Epithelial cell of prostate (primary cell): ENCODE measurements around the gene LSM4.
"Not testable (repeated sequence)": the region's sequence is repeated elsewhere in the genome, so short reads cannot be mapped to it uniquely, and the experiment has no call there.

Experiments
- DNase-seq: peaks from one replicate; pipeline ENCODE4 v3.0.0-alpha.2; 2011; ENCODE audit warnings: low read depth, low spot score
- H3K27ac ChIP-seq: fragments of 450-650 bp; 2 replicates; pipeline ENCODE4 v1.5.1; 2017; ENCODE audit warnings: mild to moderate bottlenecking

The LSM4 gene

GRCh38 chr19:18342090-18342632, 19.3 kb upstream of the LSM4 start:
- DNase-seq: no peak
- no peak overlapping the region for H3K27ac ChIP-seq

GRCh38 chr19:18340990-18341868, 18.4 kb upstream of the LSM4 start:
- H3K27ac ChIP-seq: peak overlapping the region; percentile 17
- no peak for DNase-seq

GRCh38 chr19:18340190-18340989, 17.5 kb upstream of the LSM4 start, which contains the start of gene PGPEP1:
Gene PGPEP1, plus strand, starts transcription at chr19:18340598. Its CDS starts 84 bp downstream, at chr19:18340682.
- peak within 1 kb of the TSS; percentile 17 for H3K27ac ChIP-seq
- no peak for DNase-seq

GRCh38 chr19:18339723-18340122, 16.8 kb upstream of the LSM4 start:
- no peak overlapping the region for H3K27ac ChIP-seq
- DNase-seq: no peak

GRCh38 chr19:18338541-18338940, 15.7 kb upstream of the LSM4 start:
- no peak overlapping the region for H3K27ac ChIP-seq
- DNase-seq: no peak

GRCh38 chr19:18336121-18336520, 13.2 kb upstream of the LSM4 start:
- DNase-seq: no peak
- no peak overlapping the region for H3K27ac ChIP-seq

- DNase-seq: no peak
- H3K27ac ChIP-seq: no peak overlapping the region
These were observed 10.8 kb upstream of the LSM4 start for GRCh38 chr19:18333680-18334079.

GRCh38 chr19:18332917-18333530, 10.1 kb upstream of the LSM4 start:
- H3K27ac ChIP-seq: no peak overlapping the region
- no peak for DNase-seq

GRCh38 chr19:18330868-18331267, 8.0 kb upstream of the LSM4 start:
- H3K27ac ChIP-seq: no peak overlapping the region
- DNase-seq: no peak

GRCh38 chr19:18329035-18329376, 6.1 kb upstream of the LSM4 start:
- peak overlapping the region; percentile 31 for H3K27ac ChIP-seq
- DNase-seq: no peak

GRCh38 chr19:18328340-18329034, 5.6 kb upstream of the LSM4 start:
- H3K27ac ChIP-seq: peak overlapping the region; percentile 31
- peak; percentile 84 for DNase-seq

GRCh38 chr19:18326772-18327171, 3.9 kb upstream of the LSM4 start:
- H3K27ac ChIP-seq: no peak overlapping the region
- no peak for DNase-seq

- peak overlapping the region; percentile 87 for H3K27ac ChIP-seq
These were observed 1.5 kb upstream of the LSM4 start for GRCh38 chr19:18324373-18324731.

GRCh38 chr19:18322318-18322758, 538 bp downstream of the LSM4 start:
- H3K27ac ChIP-seq: peak overlapping the region; percentile 87
- DNase-seq: no peak

More at GRCh38 chr19:18324373-18324731, 1.5 kb upstream of the LSM4 start:
- DNase-seq: not testable (repeated sequence)

- no peak for DNase-seq
- peak overlapping the region; percentile 87 for H3K27ac ChIP-seq
These were observed 1.2 kb downstream of the LSM4 start for GRCh38 chr19:18321734-18322102.

- DNase-seq: no peak
- peak overlapping the region; percentile 87 for H3K27ac ChIP-seq
These were observed 1.8 kb downstream of the LSM4 start for GRCh38 chr19:18320865-18321733.

GRCh38 chr19:18319591-18320135, 3.2 kb downstream of the LSM4 start:
- no peak overlapping the region for H3K27ac ChIP-seq
- no peak for DNase-seq

- no peak for DNase-seq
- no peak overlapping the region for H3K27ac ChIP-seq
These were observed 4.7 kb downstream of the LSM4 start for GRCh38 chr19:18317961-18318800.
